K562 (cell line): ENCODE results near the gene ERVFRD-1. TPM values are rescaled to one million over a fixed set of nuclear protein-coding genes. Genes with fewer than 3 reads are reported as not detected.

ENCODE experiments used
- ETV1 ChIP-seq: fragments of 450-650 bp; conservative IDR thresholded peaks from 2 replicates; pipeline ENCODE4 v1.6.1; 2016; ENCODE audit warnings: missing genetic modification characterization, control low read depth, low read depth, missing compliant biosample characterization
- HES1 ChIP-seq: fragments of 450-650 bp; IDR thresholded peaks from 2 replicates; pipeline ENCODE4 v1.6.1; 2016; ENCODE audit warnings: low read depth, mild to moderate bottlenecking, moderate library complexity
- HSF4 ChIP-seq: fragments of 250-450 bp; sonication (Bioruptor Pico); IDR thresholded peaks from 2 replicates; pipeline ENCODE4 v2.1.2; 2022; ENCODE audit warnings: mild to moderate bottlenecking, moderate library complexity, borderline replicate concordance
- KLF1 ChIP-seq: fragments of 450-650 bp; IDR thresholded peaks from 2 replicates; pipeline ENCODE4 v1.6.1; 2016; ENCODE audit warnings: missing genetic modification characterization, missing compliant biosample characterization
- MXI1 ChIP-seq: IDR thresholded peaks from 2 replicates; pipeline ENCODE4 v1.6.1; 2011; ENCODE audit warnings: low read depth, mild to moderate bottlenecking, improper control_type of control experiment, low read length
- PURB ChIP-seq: sonication (generic); formaldehyde crosslinking; IDR thresholded peaks from 2 replicates; pipeline ENCODE4 v1.9.0; 2021; ENCODE audit warnings: low read depth, mild to moderate bottlenecking, missing genetic modification reagents
- ZC3H4 ChIP-seq: sonication (generic); formaldehyde crosslinking; IDR thresholded peaks from 2 replicates; pipeline ENCODE4 v1.9.0; 2021; ENCODE audit warnings: missing genetic modification reagents, borderline replicate concordance
- ZNF354B ChIP-seq: fragments of 250-450 bp; sonication (Bioruptor Pico); IDR thresholded peaks from 2 replicates; pipeline ENCODE4 v1.4.0; 2020
- ZNF408 ChIP-seq: fragments of 250-450 bp; sonication (Bioruptor Pico); IDR thresholded peaks from 2 replicates; pipeline ENCODE4 v1.4.0; 2020; ENCODE audit warnings: low read depth, mild to moderate bottlenecking, moderate library complexity
- ZNF785 ChIP-seq: fragments of 250-450 bp; sonication (Bioruptor Pico); IDR thresholded peaks from 2 replicates; pipeline ENCODE4 v1.4.0; 2020; ENCODE audit warnings: mild to moderate bottlenecking
- polyA plus RNA-seq, 8 experiments: library from polyadenylated mRNA; depleted of rRNA in 4 of 8; stranded (reverse) in 5 of 8; unstranded in 3 of 8; fragments of >200 nt; fragmentation: Nextera tagmentation in 2 of 8; fragmentation: Illumina TruSeq in 1 of 8; extraction: Ambion mirVana in 2 of 8; extraction: Trizol in 1 of 8; gene quantifications; 2 replicates each; pipeline versions ENCODE4 v1.2.1 to v1.2.3, GENCODE V29; 2011 to 2014; ENCODE audit warnings: inconsistent platforms in 1 of 8, missing spikeins in 1 of 8
- total RNA-seq, 7 experiments: library from RNA; depleted of rRNA in 6 of 7; stranded (reverse); fragments of >200 nt in 6 of 7; fragmentation: Illumina TruSeq in 2 of 7; extraction: Trizol in 2 of 7; gene quantifications; 2 replicates each; pipeline versions ENCODE4 v1.2.1 to v1.2.3, GENCODE V29; 2011 to 2021; ENCODE audit warnings: low replicate concordance in 1 of 7
- TF ChIP-seq, protein P1 (sequence below), 2 experiments: fragments of 450-650 bp; IDR thresholded peaks; 2 replicates each; pipeline ENCODE4 v1.6.1; 2016; ENCODE audit warnings: mild to moderate bottlenecking in 2 of 2, borderline replicate concordance in 1 of 2, low read depth in 1 of 2, moderate library complexity in 1 of 2
- TF ChIP-seq, protein P2 (sequence below): fragments of 250-450 bp; sonication (Bioruptor Pico); IDR thresholded peaks from 2 replicates; pipeline ENCODE4 v1.5.0; 2021; ENCODE audit warnings: mild to moderate bottlenecking, borderline replicate concordance
- TF ChIP-seq, protein P3 (sequence below): fragments of 200-800 bp; sonication (Bioruptor generic); IDR thresholded peaks from 2 replicates; pipeline ENCODE4 v1.6.1; 2017; ENCODE audit warnings: missing genetic modification characterization, missing compliant biosample characterization

Gene ERVFRD-1
- total and polyA plus RNA-seq, 9 of the 15 experiments (the other 6 are each of a cell fraction or from before 2014, with no cell fraction given): 0.05 to 0.14 (median 0.09) TPM; not detected in 2

DNA sequence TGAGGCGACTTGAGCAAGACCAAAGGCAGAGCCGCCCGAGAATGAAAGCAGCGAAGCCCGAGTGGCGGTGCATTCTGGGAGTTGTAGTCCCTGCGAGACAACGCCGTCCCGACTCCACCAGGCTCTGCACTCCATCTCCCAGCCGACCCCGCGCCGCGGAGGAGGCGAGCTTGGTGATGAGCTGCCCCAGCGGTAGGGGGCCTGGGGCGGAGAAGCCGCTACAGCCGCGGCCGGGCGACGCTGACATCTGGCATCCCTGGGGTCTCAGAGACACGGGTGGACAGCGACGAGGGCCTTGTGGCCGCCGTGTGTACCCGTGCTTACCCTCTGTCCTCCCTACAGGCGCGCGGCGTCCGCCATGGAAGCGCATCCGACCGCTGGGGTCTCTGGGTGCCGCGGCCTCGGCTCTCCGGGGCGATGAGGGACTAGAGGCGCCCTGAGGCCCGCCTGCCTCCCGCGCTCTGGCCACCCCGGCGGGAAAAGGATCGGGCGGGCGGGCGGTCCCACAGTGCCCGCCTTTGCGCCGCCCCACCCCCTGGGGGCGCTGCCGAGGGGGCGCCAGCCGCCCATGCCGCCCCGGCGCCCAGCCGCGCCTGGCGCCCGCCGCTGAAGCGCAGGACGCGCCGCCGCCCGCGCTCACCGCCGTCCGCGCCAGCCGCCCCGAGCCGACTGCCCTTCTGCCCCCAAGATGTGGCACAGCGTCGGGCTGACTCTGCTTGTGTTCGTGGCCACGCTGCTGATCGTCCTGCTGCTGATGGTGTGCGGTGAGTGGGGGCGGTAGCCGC, 17.7 kb downstream of the ERVFRD-1 start, which contains the start of gene SMIM13 (continued):
- TF ChIP-seq, protein P1, sequence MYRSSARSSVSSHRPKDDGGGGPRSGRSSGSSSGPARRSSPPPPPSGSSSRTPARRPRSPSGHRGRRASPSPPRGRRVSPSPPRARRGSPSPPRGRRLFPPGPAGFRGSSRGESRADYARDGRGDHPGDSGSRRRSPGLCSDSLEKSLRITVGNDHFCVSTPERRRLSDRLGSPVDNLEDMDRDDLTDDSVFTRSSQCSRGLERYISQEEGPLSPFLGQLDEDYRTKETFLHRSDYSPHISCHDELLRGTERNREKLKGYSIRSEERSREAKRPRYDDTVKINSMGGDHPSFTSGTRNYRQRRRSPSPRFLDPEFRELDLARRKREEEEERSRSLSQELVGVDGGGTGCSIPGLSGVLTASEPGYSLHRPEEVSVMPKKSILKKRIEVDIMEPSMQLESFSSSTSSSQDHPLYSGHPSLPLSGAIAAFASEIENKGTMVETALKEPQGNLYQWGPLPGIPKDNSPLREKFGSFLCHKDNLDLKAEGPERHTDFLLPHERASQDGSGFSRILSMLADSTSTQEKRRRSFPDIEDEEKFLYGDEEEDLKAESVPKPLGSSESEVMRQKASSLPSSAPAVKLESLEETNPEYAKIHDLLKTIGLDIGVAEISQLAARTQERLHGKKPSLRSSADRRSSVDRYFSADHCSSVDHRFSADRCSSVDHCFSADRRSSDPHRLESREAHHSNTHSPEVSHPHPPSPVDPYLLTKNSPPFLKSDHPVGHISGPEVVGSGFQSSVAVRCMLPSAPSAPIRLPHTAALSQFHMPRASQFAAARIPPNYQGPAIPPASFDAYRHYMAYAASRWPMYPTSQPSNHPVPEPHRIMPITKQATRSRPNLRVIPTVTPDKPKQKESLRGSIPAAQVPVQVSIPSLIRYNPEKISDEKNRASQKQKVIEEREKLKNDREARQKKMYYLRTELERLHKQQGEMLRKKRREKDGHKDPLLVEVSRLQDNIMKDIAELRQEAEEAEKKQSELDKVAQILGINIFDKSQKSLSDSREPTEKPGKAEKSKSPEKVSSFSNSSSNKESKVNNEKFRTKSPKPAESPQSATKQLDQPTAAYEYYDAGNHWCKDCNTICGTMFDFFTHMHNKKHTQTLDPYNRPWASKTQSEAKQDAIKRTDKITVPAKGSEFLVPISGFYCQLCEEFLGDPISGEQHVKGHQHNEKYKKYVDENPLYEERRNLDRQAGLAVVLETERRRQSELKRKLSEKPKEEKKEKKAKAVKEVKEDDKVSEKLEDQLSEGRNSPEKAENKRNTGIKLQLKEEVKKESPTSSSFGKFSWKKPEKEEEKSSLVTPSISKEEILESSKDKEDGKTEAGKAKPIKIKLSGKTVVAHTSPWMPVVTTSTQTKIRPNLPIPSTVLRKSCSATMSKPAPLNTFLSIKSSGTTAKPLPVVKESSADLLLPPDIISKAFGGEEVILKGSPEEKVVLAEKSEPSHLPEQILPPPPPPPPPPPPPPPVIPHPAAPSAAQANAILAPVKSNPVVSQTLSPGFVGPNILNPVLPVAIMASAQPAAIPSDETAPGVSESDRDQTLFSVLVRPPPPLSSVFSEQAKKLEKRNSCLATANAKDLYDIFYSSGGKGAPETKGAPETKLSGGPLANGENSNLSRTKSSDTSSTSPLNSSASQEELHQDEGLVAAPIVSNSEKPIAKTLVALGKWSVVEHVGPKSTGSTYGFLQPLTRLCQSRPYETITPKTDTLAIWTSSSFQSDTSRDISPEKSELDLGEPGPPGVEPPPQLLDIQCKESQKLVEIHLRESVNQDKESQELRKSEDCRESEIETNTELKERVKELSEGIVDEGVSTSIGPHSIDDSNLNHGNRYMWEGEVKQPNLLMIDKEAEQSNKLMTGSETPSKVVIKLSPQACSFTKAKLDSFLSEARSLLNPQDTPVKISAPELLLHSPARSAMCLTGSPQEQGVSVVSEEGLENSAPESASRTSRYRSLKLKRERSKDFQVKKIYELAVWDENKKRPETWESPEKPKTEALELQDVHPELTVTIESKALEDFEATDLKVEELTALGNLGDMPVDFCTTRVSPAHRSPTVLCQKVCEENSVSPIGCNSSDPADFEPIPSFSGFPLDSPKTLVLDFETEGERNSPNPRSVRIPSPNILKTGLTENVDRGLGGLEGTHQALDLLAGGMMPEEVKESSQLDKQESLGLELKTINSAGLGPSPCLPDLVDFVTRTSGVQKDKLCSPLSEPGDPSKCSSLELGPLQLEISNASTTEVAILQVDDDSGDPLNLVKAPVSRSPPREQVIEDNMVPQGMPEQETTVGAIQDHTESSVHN (IDR thresholded peaks at IDR 0.05; ENCODE audit: borderline replicate concordance in 1 of 2, low read depth in 1 of 2): no peak
- TF ChIP-seq MXI1 (0 out of 2 replicates have a peak, but pooled peaks have one; percentile 20), KLF1 (peak; percentile 55), ZC3H4 (CRISPR knock-in tag) (no peak), HES1 (no peak), ETV1 (tag) (no peak), ZNF408 (CRISPR knock-in tag) (no peak), HSF4 (CRISPR knock-in tag) (no peak), ZNF354B (CRISPR knock-in tag) (no peak), ZNF785 (no peak), PURB (no peak)
- TF ChIP-seq, protein P2, sequence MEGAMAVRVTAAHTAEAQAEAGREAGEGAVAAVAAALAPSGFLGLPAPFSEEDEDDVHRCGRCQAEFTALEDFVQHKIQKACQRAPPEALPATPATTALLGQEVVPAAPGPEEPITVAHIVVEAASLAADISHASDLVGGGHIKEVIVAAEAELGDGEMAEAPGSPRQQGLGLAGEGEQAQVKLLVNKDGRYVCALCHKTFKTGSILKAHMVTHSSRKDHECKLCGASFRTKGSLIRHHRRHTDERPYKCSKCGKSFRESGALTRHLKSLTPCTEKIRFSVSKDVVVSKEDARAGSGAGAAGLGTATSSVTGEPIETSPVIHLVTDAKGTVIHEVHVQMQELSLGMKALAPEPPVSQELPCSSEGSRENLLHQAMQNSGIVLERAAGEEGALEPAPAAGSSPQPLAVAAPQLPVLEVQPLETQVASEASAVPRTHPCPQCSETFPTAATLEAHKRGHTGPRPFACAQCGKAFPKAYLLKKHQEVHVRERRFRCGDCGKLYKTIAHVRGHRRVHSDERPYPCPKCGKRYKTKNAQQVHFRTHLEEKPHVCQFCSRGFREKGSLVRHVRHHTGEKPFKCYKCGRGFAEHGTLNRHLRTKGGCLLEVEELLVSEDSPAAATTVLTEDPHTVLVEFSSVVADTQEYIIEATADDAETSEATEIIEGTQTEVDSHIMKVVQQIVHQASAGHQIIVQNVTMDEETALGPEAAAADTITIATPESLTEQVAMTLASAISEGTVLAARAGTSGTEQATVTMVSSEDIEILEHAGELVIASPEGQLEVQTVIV (CRISPR knock-in tag): no peak
- TF ChIP-seq, protein P3, sequence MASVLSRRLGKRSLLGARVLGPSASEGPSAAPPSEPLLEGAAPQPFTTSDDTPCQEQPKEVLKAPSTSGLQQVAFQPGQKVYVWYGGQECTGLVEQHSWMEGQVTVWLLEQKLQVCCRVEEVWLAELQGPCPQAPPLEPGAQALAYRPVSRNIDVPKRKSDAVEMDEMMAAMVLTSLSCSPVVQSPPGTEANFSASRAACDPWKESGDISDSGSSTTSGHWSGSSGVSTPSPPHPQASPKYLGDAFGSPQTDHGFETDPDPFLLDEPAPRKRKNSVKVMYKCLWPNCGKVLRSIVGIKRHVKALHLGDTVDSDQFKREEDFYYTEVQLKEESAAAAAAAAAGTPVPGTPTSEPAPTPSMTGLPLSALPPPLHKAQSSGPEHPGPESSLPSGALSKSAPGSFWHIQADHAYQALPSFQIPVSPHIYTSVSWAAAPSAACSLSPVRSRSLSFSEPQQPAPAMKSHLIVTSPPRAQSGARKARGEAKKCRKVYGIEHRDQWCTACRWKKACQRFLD: no peak; the same call in 1 of the 2 replicates
